ENCODE measurements around the gene ARHGAP27. TPM values are rescaled to one million over a fixed set of nuclear protein-coding genes. Genes with fewer than 3 reads are reported as not detected.

Gene ARHGAP27
- total RNA-seq, 4 donors from 2014 or later, result 11.2 to 15.0 (median 12.9) TPM

- no peak overlapping the region for H3K4me3 ChIP-seq
- peaks cover 25 to 31% (median 29%) of the 10 kb centered on the region in 4 donors for H3K4me1 ChIP-seq
- peaks cover 0 to 14% (median 0%) of the 10 kb centered on the region in 4 donors for H3K36me3 ChIP-seq
- H3K27me3 ChIP-seq, result peaks cover 0 to 37% (median 11%) of the 10 kb centered on the region in 4 donors
- TF ChIP-seq POLR2AphosphoS5 (IDR thresholded peaks at IDR 0.05), result no peak
- no peak for TF ChIP-seq CTCF (IDR thresholded peaks at IDR 0.05)
- TF ChIP-seq POLR2A (IDR thresholded peaks at IDR 0.05; ENCODE audit: low read depth), result no peak
- no peak for TF ChIP-seq EP300 (IDR thresholded peaks at IDR 0.05)
- no peak overlapping the region for H3K27ac ChIP-seq (replicated peaks in 1 of 4)
- intact Hi-C loops (cut with DNase I), result no loop called here
- no peak for DNase-seq (ENCODE audit: extremely low spot score)
- 52% methylated on average over 8 of the region's 18 CpGs for WGBS
- H3K9me3 ChIP-seq, result no peaks in the 10 kb centered on the region
Measured at GRCh38 chr17:45425125-45425983, 7.3 kb downstream of the ARHGAP27 start.

GRCh38 chr17:45424769-45425124 is 7.9 kb downstream of the ARHGAP27 start:
- TF ChIP-seq EP300 (IDR thresholded peaks at IDR 0.05), result no peak
- TF ChIP-seq CTCF (IDR thresholded peaks at IDR 0.05), result no peak
- no peak for TF ChIP-seq POLR2A (IDR thresholded peaks at IDR 0.05; ENCODE audit: low read depth)
- TF ChIP-seq POLR2AphosphoS5 (IDR thresholded peaks at IDR 0.05), result no peak
- no peak for DNase-seq (ENCODE audit: extremely low spot score)
- Histone ChIP-seq H3K36me3 (peaks cover 0 to 14% (median 0%) of the 10 kb centered on the region in 4 donors), H3K27me3 (peaks cover 0 to 31% (median 6%) of the 10 kb centered on the region in 4 donors), H3K9me3 (no peaks in the 10 kb centered on the region), H3K27ac (replicated peaks in 1 of 4) (no peak overlapping the region), H3K4me3 (no peak overlapping the region), H3K4me1 (peaks cover 21 to 26% (median 23%) of the 10 kb centered on the region in 4 donors)
- 85% methylated on average over 6 of the region's 6 CpGs for WGBS
- intact Hi-C loops (cut with DNase I), result no loop called here

- no peak for TF ChIP-seq POLR2A (IDR thresholded peaks at IDR 0.05; ENCODE audit: low read depth)
- TF ChIP-seq POLR2AphosphoS5 (IDR thresholded peaks at IDR 0.05), result no peak
- no peak for TF ChIP-seq EP300 (IDR thresholded peaks at IDR 0.05)
- TF ChIP-seq CTCF (IDR thresholded peaks at IDR 0.05), result no peak
- WGBS, result 91% methylated on average over 1 of the region's 1 CpG
- intact Hi-C loops (cut with DNase I), result no loop called here
- H3K27ac ChIP-seq (replicated peaks in 1 of 4), result no peak overlapping the region
- H3K36me3 ChIP-seq, result peaks cover 0 to 10% (median 0%) of the 10 kb centered on the region in 4 donors
- H3K4me1 ChIP-seq, result peaks cover 14 to 19% (median 18%) of the 10 kb centered on the region in 4 donors
- DNase-seq (ENCODE audit: extremely low spot score), result no peak
- no peak overlapping the region for H3K4me3 ChIP-seq
- H3K9me3 ChIP-seq, result no peaks in the 10 kb centered on the region
- H3K27me3 ChIP-seq, result peaks cover 0 to 23% (median under 1%) of the 10 kb centered on the region in 4 donors
Measured at GRCh38 chr17:45423975-45424335, 8.7 kb downstream of the ARHGAP27 start.

- Histone ChIP-seq H3K27me3 (peaks cover 0 to 23% (median 0%) of the 10 kb centered on the region in 4 donors), H3K36me3 (peaks cover 0 to 9% (median 0%) of the 10 kb centered on the region in 4 donors), H3K4me1 (peaks cover 8 to 23% (median 13%) of the 10 kb centered on the region in 4 donors), H3K4me3 (no peak overlapping the region), H3K27ac (replicated peaks in 1 of 4) (no peak overlapping the region), H3K9me3 (no peaks in the 10 kb centered on the region)
- TF ChIP-seq CTCF (IDR thresholded peaks at IDR 0.05) (no peak), POLR2AphosphoS5 (IDR thresholded peaks at IDR 0.05) (no peak), POLR2A (IDR thresholded peaks at IDR 0.05; ENCODE audit: low read depth) (no peak), EP300 (IDR thresholded peaks at IDR 0.05) (no peak)
- intact Hi-C loops (cut with DNase I), result no loop called here
- whole genome bisulfite sequencing, result 61% methylated on average over 8 of the region's 8 CpGs
- no peak for DNase-seq (ENCODE audit: extremely low spot score)
Measured at GRCh38 chr17:45423304-45423974, 9.2 kb downstream of the ARHGAP27 start.

All from esophagus muscularis mucosa (tissue), 4 donors.